T-cell (primary cell): ENCODE results near the gene CLECL1. TPM values are rescaled to one million over a fixed set of nuclear protein-coding genes. Genes with fewer than 3 reads are reported as not detected.
"Not testable (repeated sequence)": the region's sequence is repeated elsewhere in the genome, so short reads cannot be mapped to it uniquely, and the experiment has no call there.

Experiments
- ATAC-seq, 4 experiments: fragments of 200-7000 bp in 3 of 4; fragments of 150-1000 bp in 1 of 4; cut with Tn5 transposase; replicated peaks in 1 of 4; 1 replicate in 3 of 4; 2 replicates in 1 of 4; pipeline ENCODE4 v1.10.0; 2021; ENCODE audit warnings: moderate library complexity in 3 of 4, mild to moderate bottlenecking in 2 of 4, moderate number of reproducible peaks in 1 of 4
- CTCF ChIA-PET, 2 donors: fragments of 300-600 bp; sonication (Branson Sonifier 250); formaldehyde crosslinking; loops; one replicate each; lab custom pipeline; 2022; ENCODE audit warnings: antibody characterized with exemption in 2 of 2; lab: Charles Lee
- POLR2A ChIA-PET, 2 donors: fragments of 300-600 bp; sonication (Branson Sonifier 250); formaldehyde crosslinking; loops; one replicate each; lab custom pipeline; 2022; ENCODE audit warnings: antibody characterized with exemption in 2 of 2; lab: Charles Lee
- DNase-seq, 35 experiments: peaks; one replicate each; pipeline versions ENCODE4 v3.0.0 to v3.0.0-alpha.2; 2013 to 2023
- H3K27ac ChIP-seq: one replicate; pipeline ENCODE4 v1.5.1; 2013; ENCODE audit warnings: low read length
- H3K27me3 ChIP-seq, 2 experiments: replicated peaks in 1 of 2; 1 replicate in 1 of 2; 2 replicates in 1 of 2; pipeline versions ENCODE4 v1.6.1 to v1.7.0; 2013; ENCODE audit warnings: low read length in 1 of 2, mixed read lengths in 1 of 2; ENCODE audit not compliant: control insufficient read depth in 2 of 2, insufficient read depth in 2 of 2; ENCODE audit errors: extremely low read depth in 1 of 2
- H3K36me3 ChIP-seq, 2 donors: 1 replicate in 1 of 2; 2 replicates in 1 of 2; pipeline versions ENCODE4 v1.6.1 to v1.7.0; 2013; ENCODE audit warnings: low read length in 1 of 2; ENCODE audit not compliant: control insufficient read depth in 2 of 2, insufficient read depth in 1 of 2; ENCODE audit errors: extremely low read depth in 1 of 2
- H3K4me1 ChIP-seq, 2 experiments: 1 replicate in 1 of 2; 2 replicates in 1 of 2; pipeline versions ENCODE4 v1.6.1 to v1.7.0; 2013; ENCODE audit warnings: low read length in 2 of 2, mixed read lengths in 1 of 2; ENCODE audit not compliant: insufficient read depth in 2 of 2, control insufficient read depth in 1 of 2; ENCODE audit errors: extremely low read depth in 1 of 2
- H3K4me3 ChIP-seq, 2 donors: 1 replicate in 1 of 2; 2 replicates in 1 of 2; pipeline versions ENCODE4 v1.5.1 to v1.7.0; 2013; ENCODE audit warnings: mild to moderate bottlenecking in 2 of 2, low read length in 1 of 2, moderate library complexity in 1 of 2; ENCODE audit not compliant: control insufficient read depth in 1 of 2; ENCODE audit errors: extremely low read depth in 1 of 2
- H3K9me3 ChIP-seq: 2 replicates; pipeline ENCODE4 v1.7.0; 2013
- H3K27ac Mint-ChIP-seq, 2 donors: one replicate each; pipeline ENCODE4 v1.8.0; 2020 to 2021; ENCODE audit warnings: mild to moderate bottlenecking in 2 of 2, mixed read lengths in 2 of 2
- H3K27me3 Mint-ChIP-seq, 2 donors: one replicate each; pipeline ENCODE4 v1.8.0; 2021 to 2022; ENCODE audit warnings: mixed read lengths in 2 of 2
- H3K36me3 Mint-ChIP-seq: one replicate; pipeline ENCODE4 v1.8.0; 2021; ENCODE audit warnings: mixed read lengths
- H3K4me1 Mint-ChIP-seq, 3 donors: one replicate each; pipeline ENCODE4 v1.8.0; 2020 to 2022; ENCODE audit warnings: mixed read lengths in 3 of 3, mild to moderate bottlenecking in 1 of 3
- H3K4me3 Mint-ChIP-seq, 3 donors: one replicate each; pipeline ENCODE4 v1.8.0; 2020 to 2022; ENCODE audit warnings: mild to moderate bottlenecking in 3 of 3, mixed read lengths in 3 of 3, moderate library complexity in 3 of 3
- H3K9me3 Mint-ChIP-seq, 3 donors: one replicate each; pipeline ENCODE4 v1.8.0; 2020 to 2022; ENCODE audit warnings: mixed read lengths in 3 of 3
- WGBS: methylation state at CpG from one replicate; pipeline ENCODE4 v1.1.5; 2013; ENCODE audit warnings: missing lambda C conversion rate; ENCODE audit not compliant: insufficient coverage; 5-methylcytosine and 5-hydroxymethylcytosine counted together
- total RNA-seq, 35 experiments: library from RNA in 6 of 35; stranded (reverse) in 6 of 35; fragments of 120-200 nt in 1 of 35; gene quantifications; one replicate each; pipeline versions ENCODE4 v1.2.1 to v1.2.4 and lab custom pipeline; 2013 to 2026

Gene CLECL1
- total RNA-seq, 5 donors from 2014 or later (not counting 1 experiment from before 2014, with no cell fraction given) = 1.1 to 4.4 (median 2.9) TPM

DNA sequence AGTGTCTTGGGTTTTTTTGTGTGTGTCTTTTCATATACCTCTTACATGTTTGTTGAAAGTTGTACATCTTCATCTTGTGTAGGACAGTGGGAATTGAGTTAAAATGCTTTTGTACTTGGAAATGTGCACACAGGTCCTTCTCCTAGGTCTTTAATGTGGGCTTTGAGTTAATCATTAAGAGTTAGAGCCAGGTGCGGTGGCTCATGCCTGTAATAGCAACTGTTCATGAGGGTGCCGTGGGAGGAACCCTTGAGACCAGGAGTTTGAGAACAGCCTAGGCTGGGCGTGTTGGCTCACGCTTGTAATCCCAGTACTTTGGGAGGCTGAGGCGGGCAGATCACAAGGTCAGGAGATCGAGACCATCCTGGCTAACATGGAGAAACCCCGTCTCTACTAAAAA is 13.9 kb downstream of the CLECL1 start:
- peaks cover 0 to 4% of the 10 kb centered on the region in 2 donors for H3K27me3 Mint-ChIP-seq
- no peaks in the 10 kb centered on the region for H3K36me3 ChIP-seq
- H3K27ac Mint-ChIP-seq = no peak overlapping the region
- H3K4me3 ChIP-seq = no peak overlapping the region
- DNase-seq (no peak), ATAC-seq (no peak)
- POLR2A ChIA-PET = interaction anchor here in 1 of 2 donors (0.6 kb wide), 1 partner anchor 42 kb away, joined by 3 read pairs; the partner anchor contains the start of gene CD69
- CTCF ChIA-PET = interaction anchor here in 1 of 2 donors (1.3 kb wide), 1 partner anchor 84 kb away, joined by 3 read pairs; no protein-coding TSS in a partner anchor
- H3K36me3 Mint-ChIP-seq = peaks cover 3% of the 10 kb centered on the region
- H3K4me1 ChIP-seq = peaks cover 0 to 4% of the 10 kb centered on the region in 2 experiments
- H3K27me3 ChIP-seq = no peaks in the 10 kb centered on the region
- no peak overlapping the region for H3K4me3 Mint-ChIP-seq
- no peak overlapping the region for H3K27ac ChIP-seq
- 100% methylated on average over 5 of the region's 7 CpGs for WGBS
- H3K4me1 Mint-ChIP-seq = peaks cover 7 to 37% (median 24%) of the 10 kb centered on the region in 3 donors
- no peaks in the 10 kb centered on the region for H3K9me3 Mint-ChIP-seq
- no peaks in the 10 kb centered on the region for H3K9me3 ChIP-seq

DNA sequence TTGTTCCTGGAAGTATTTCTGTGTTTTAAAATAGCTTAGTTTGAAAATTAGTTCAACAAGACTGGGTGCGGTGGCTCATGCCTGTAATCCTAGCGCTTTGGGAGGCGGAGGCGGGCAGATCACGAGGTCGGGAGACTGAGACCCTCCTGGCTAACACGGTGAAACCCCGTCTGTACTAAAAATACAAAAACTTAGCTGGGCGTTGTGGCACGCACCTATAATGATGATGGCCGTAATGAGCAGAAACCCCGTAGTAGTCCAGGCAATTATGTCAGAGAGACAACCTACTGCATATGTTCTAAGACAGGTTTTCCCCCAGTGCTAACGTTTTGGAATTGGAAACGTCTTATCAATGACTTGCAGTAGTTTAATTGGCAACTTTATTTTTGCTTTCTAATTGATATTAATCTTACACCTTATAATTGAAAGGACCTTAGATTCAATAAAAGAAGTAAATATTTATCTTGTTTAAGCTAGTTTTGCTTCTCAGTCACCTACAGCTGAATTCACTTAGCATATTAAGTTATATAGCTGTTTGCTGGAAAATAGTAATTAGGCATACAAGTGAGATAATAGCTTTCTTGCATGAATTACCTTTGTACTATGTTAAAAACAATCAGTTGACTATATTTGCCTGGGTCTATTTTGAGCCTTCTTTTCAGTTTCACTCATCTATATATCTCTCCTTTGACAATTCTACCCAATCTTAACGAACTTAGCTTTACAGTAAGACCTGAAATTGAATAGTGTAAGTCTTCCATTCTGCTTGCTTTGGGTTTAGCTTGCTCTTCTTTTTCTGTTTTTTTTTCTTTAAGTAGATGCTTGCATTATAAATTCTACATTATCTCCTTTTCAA is 15.6 kb downstream of the CLECL1 start:
- Mint-ChIP-seq H3K36me3 (no peaks in the 10 kb centered on the region), H3K4me1 (peaks cover 11 to 42% (median 22%) of the 10 kb centered on the region in 3 donors), H3K9me3 (no peaks in the 10 kb centered on the region), H3K4me3 (no peak overlapping the region), H3K27ac (no peak overlapping the region), H3K27me3 (no peaks in the 10 kb centered on the region)
- ChIA-PET POLR2A (interaction anchor here (0.6 to 0.7 kb wide), 2 partner anchors 11 to 90 kb away, joined by 3 to 6 read pairs; no protein-coding TSS in a partner anchor), CTCF (interaction anchor here (0.8 kb wide), 2 partner anchors 9 kb away, joined by 3 to 5 read pairs; no protein-coding TSS in a partner anchor)
- Histone ChIP-seq H3K27me3 (no peaks in the 10 kb centered on the region), H3K9me3 (no peaks in the 10 kb centered on the region), H3K27ac (no peak overlapping the region), H3K4me3 (no peak overlapping the region), H3K36me3 (no peaks in the 10 kb centered on the region), H3K4me1 (peaks cover 0 to 4% of the 10 kb centered on the region in 2 experiments)
- ATAC-seq (no peak), DNase-seq (no peak)
- 96% methylated on average over 6 of the region's 15 CpGs for WGBS

DNA sequence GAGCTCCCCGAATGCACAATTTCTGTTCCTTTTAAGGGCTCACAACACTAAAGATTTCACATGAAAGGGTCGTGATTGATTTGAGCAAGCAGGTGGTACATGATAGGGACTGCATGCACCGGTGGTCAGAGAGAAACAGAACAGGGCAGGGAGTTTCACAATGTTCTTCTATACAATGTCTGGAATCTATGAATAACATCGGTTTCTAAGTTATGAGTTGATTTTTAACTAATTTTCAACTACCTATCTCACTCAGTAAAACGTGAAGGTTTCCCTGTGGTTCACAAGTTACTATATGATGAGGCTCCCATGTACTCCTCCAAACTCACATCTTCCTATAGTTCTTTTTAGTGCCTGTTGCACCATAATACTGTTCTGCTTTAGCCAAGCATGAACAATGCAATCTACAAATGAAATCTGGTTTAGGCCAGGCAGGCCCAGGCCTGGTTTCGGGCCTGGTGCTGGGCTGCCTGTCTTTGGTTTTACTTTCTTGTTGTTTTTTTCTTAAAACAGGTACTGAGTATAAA is 19.8 kb downstream of the CLECL1 start:
- H3K36me3 Mint-ChIP-seq, H3K4me1 ChIP-seq, H3K27me3 Mint-ChIP-seq, H3K4me3 Mint-ChIP-seq, H3K36me3 ChIP-seq, DNase-seq, H3K27ac ChIP-seq, H3K27me3 ChIP-seq, H3K9me3 Mint-ChIP-seq, ATAC-seq, H3K9me3 ChIP-seq, H3K4me3 ChIP-seq, POLR2A ChIA-PET: not testable (repeated sequence)
- CTCF ChIA-PET = interaction anchor here in 1 of 2 donors (1.9 kb wide), 1 partner anchor 26 kb away, joined by 5 read pairs; no protein-coding TSS in a partner anchor
- no CpG with 5 or more reads among the region's 6 CpGs for WGBS
- Mint-ChIP-seq H3K27ac (peak overlapping the region; percentile 62 to 72), H3K4me1 (peaks cover 35 to 60% (median 38%) of the 10 kb centered on the region in 3 donors)

DNA sequence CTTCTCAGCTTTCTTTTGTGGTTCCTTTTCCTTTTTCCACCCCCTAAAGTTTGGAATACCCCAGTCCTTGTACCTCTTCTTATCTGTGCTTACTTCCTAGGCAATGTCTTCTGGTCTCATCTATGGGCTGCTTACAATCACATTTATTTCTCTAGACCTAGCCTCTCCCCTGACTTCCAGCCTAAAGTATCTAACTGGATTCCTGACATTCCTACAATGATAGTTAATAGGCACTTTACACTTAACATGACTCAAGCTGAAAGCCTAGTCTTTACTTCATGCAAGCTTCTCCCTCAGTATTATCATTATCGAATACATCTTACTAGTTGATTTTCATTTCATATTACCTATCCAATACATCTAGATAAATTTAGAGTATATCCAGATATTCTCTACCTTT is 21.2 kb downstream of the CLECL1 start:
- H3K27me3 Mint-ChIP-seq = no peaks in the 10 kb centered on the region
- H3K27ac Mint-ChIP-seq = peak overlapping the region; percentile 50 to 96

DNA sequence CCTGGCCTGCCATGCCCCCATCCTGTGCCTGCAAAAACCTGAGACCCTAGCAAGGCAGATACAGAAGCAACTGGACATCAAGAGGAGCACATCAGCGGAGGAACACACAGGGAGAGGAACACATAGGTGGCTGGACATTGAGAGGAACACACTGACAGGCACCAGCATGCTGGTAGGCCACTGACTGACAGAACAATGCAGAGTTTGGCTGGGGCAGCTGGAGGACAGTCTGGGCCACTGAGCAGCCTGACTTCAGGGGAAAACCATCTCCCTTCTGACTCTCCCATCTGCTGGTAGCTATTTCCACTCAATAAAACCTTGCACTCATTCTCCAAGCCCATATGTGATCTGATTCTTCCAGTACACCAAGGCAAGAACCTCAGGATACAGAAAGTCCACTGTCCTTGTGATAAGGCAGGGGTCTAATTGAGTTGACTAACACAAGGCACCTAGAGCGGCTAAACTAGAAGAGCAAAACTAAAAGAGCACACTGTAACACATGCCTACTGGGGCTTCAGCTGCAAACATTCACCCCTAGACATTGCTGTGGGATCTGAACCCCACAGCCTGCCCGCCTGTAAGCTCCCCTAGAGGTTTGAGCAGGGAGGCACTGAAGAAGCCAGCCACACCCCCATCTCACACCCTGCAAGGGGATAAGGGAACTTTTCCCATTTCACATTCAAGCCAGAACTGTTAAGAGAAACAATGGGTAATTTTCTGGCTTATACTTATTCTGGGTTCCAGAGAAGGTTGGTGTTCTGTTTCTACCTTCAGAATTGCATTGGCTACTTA is 22.1 kb downstream of the CLECL1 start:
- H3K9me3 ChIP-seq = no peaks in the 10 kb centered on the region
- H3K27me3 ChIP-seq = no peaks in the 10 kb centered on the region
- ChIA-PET CTCF (interaction anchor here in 1 of 2 donors (1.4 to 1.9 kb wide), 3 partner anchors 23 to 78 kb away, joined by 3 to 5 read pairs (median 5); no protein-coding TSS in a partner anchor), POLR2A (no interaction called here)
- H3K27ac ChIP-seq = no peak overlapping the region
- H3K4me1 ChIP-seq = peaks cover 11 to 20% of the 10 kb centered on the region in 2 experiments
- H3K4me3 ChIP-seq = no peak overlapping the region
- H3K4me3 Mint-ChIP-seq = no peak overlapping the region
- H3K36me3 ChIP-seq = no peaks in the 10 kb centered on the region
- H3K27ac Mint-ChIP-seq = peak overlapping the region; percentile 93 to 96
- DNase-seq (no peak), ATAC-seq (no peak)
- H3K4me1 Mint-ChIP-seq = peaks cover 54 to 75% (median 56%) of the 10 kb centered on the region in 3 donors
- WGBS = 96% methylated on average over 2 of the region's 3 CpGs
- H3K27me3 Mint-ChIP-seq = no peaks in the 10 kb centered on the region
- peaks cover 17% of the 10 kb centered on the region for H3K36me3 Mint-ChIP-seq
- H3K9me3 Mint-ChIP-seq = peaks cover 4 to 6% (median 5%) of the 10 kb centered on the region in 3 donors

More for the DNA sequence above, 21.2 kb downstream of the CLECL1 start:
- CTCF ChIA-PET = interaction anchor here (0.7 to 1.9 kb wide), 4 partner anchors 24 to 174 kb away, joined by 3 to 7 read pairs (median 5); no protein-coding TSS in a partner anchor
- no CpG with 5 or more reads among the region's 1 CpG for WGBS
- H3K9me3 ChIP-seq = no peaks in the 10 kb centered on the region
- H3K9me3 Mint-ChIP-seq = no peaks in the 10 kb centered on the region
- POLR2A ChIA-PET = interaction anchor here in 1 of 2 donors (0.6 kb wide), 1 partner anchor 62 kb away, joined by 6 read pairs; no protein-coding TSS in a partner anchor
- peaks cover 50 to 74% (median 51%) of the 10 kb centered on the region in 3 donors for H3K4me1 Mint-ChIP-seq
- no peaks in the 10 kb centered on the region for H3K36me3 ChIP-seq
- no peak overlapping the region for H3K4me3 ChIP-seq
- H3K27ac ChIP-seq = no peak overlapping the region
- H3K27me3 ChIP-seq = no peaks in the 10 kb centered on the region
- no peak overlapping the region for H3K4me3 Mint-ChIP-seq
- H3K4me1 ChIP-seq = peaks cover 7 to 15% of the 10 kb centered on the region in 2 experiments
- peaks cover 8% of the 10 kb centered on the region for H3K36me3 Mint-ChIP-seq
- no peak for ATAC-seq
- DNase-seq = no peak
